Ecto neural progenitor cell (in vitro differentiated cells): ENCODE results near the gene TNFSF9.
"Not testable (repeated sequence)": the region's sequence is repeated elsewhere in the genome, so short reads cannot be mapped to it uniquely, and the experiment has no call there.

Experiments used
- DNase-seq: peaks from one replicate; pipeline ENCODE4 v3.0.0-alpha.2; 2018; ENCODE audit warnings: low spot score

TNFSF9 gene

GRCh38 chr19:6532244-6532999 lies 1.6 kb downstream of the TNFSF9 start:
- DNase-seq: peak; percentile 49

GRCh38 chr19:6533000-6533328 lies 2.1 kb downstream of the TNFSF9 start:
- no peak for DNase-seq

GRCh38 chr19:6533746-6534418 lies 3.1 kb downstream of the TNFSF9 start:
- no peak for DNase-seq

- DNase-seq: peak; percentile 54
Measured at GRCh38 chr19:6534451-6535093, 3.7 kb downstream of the TNFSF9 start.

- DNase-seq: no peak
Measured at GRCh38 chr19:6535558-6536137, 4.8 kb downstream of the TNFSF9 start.

- no peak for DNase-seq
Measured at GRCh38 chr19:6539514-6539913, 8.7 kb downstream of the TNFSF9 start.

GRCh38 chr19:6540918-6541689 lies 10.3 kb downstream of the TNFSF9 start:
- no peak for DNase-seq

GRCh38 chr19:6543866-6544347 lies 13.1 kb downstream of the TNFSF9 start:
- no peak for DNase-seq

GRCh38 chr19:6550679-6551078 lies 19.9 kb downstream of the TNFSF9 start:
- DNase-seq: not testable (repeated sequence)

GRCh38 chr19:6551091-6551490 lies 20.3 kb downstream of the TNFSF9 start:
- no peak for DNase-seq

GRCh38 chr19:6551607-6552450 lies 21.0 kb downstream of the TNFSF9 start:
- peak; percentile 85 for DNase-seq

GRCh38 chr19:6556043-6556449 lies 25.2 kb downstream of the TNFSF9 start:
- DNase-seq: no peak

- no peak for DNase-seq
Measured at GRCh38 chr19:6556480-6557195, 25.8 kb downstream of the TNFSF9 start.

- DNase-seq: not testable (repeated sequence)
Measured at GRCh38 chr19:6562437-6562836, 31.6 kb downstream of the TNFSF9 start.

GRCh38 chr19:6564393-6564792 lies 33.6 kb downstream of the TNFSF9 start:
- DNase-seq: no peak

- not testable (repeated sequence) for DNase-seq
Measured at GRCh38 chr19:6566727-6567126, 35.9 kb downstream of the TNFSF9 start.

GRCh38 chr19:6568010-6568526 lies 37.2 kb downstream of the TNFSF9 start:
- no peak for DNase-seq

- DNase-seq: no peak
Measured at GRCh38 chr19:6568816-6569215, 38.0 kb downstream of the TNFSF9 start.

- no peak for DNase-seq
Measured at GRCh38 chr19:6570764-6571163, 39.9 kb downstream of the TNFSF9 start.

- no peak for DNase-seq
Measured at GRCh38 chr19:6571167-6571566, 40.3 kb downstream of the TNFSF9 start.
